ENCODE results near the gene FAM135A. TPM values are rescaled to one million over a fixed set of nuclear protein-coding genes. Genes with fewer than 3 reads are reported as not detected.

Gene FAM135A
- total and polyA plus RNA-seq, 4 donors = 6.9 to 25.7 (median 16.1) TPM

GRCh38 chr6:70502484-70502883, 89.2 kb downstream of the FAM135A start:
- intact Hi-C loops (cut with DNase I) = no loop called here
- H3K36me3 ChIP-seq (ENCODE audit: control insufficient read depth in 1 of 2, insufficient read depth in 2 of 2, low read length in 1 of 2) = peaks cover 4% of the 10 kb centered on the region in 2 donors

GRCh38 chr6:70503813-70504465, 90.6 kb downstream of the FAM135A start:
- WGBS, 2 donors = 97 to 100% methylated on average over 1 of the region's 1 CpG

More at GRCh38 chr6:70502484-70502883, 89.2 kb downstream of the FAM135A start:
- H3K27ac ChIP-seq (ENCODE audit: low read depth in 1 of 2, low read length in 2 of 2) = no peak overlapping the region
- H3K4me1 ChIP-seq (ENCODE audit: control insufficient read depth in 1 of 2, insufficient read depth in 2 of 2, low read length in 2 of 2) = no peaks in the 10 kb centered on the region
- no peak for ATAC-seq (ENCODE audit: low FRiP score)
- WGBS, 2 donors = 99% methylated on average over 3 of the region's 3 CpGs
- H3K9me3 ChIP-seq (ENCODE audit: control insufficient read depth, low read length) = no peaks in the 10 kb centered on the region
- no peak for DNase-seq
- no peaks in the 10 kb centered on the region for H3K27me3 ChIP-seq (ENCODE audit: control insufficient read depth in 1 of 2, insufficient read depth in 2 of 2, low read length in 1 of 2)
- no peak overlapping the region for H3K4me3 ChIP-seq (ENCODE audit: low read length in 2 of 2)

GRCh38 chr6:70506321-70506720, 93.0 kb downstream of the FAM135A start:
- Histone ChIP-seq H3K9me3 (ENCODE audit: control insufficient read depth, low read length) (no peaks in the 10 kb centered on the region), H3K27ac (ENCODE audit: low read depth in 1 of 2, low read length in 2 of 2) (no peak overlapping the region), H3K4me3 (ENCODE audit: low read length in 2 of 2) (no peak overlapping the region), H3K4me1 (ENCODE audit: control insufficient read depth in 1 of 2, insufficient read depth in 2 of 2, low read length in 2 of 2) (no peaks in the 10 kb centered on the region), H3K27me3 (ENCODE audit: control insufficient read depth in 1 of 2, insufficient read depth in 2 of 2, low read length in 1 of 2) (no peaks in the 10 kb centered on the region), H3K36me3 (ENCODE audit: control insufficient read depth in 1 of 2, insufficient read depth in 2 of 2, low read length in 1 of 2) (peaks cover 2 to 4% of the 10 kb centered on the region in 2 donors)
- ATAC-seq (ENCODE audit: low FRiP score) (no peak), DNase-seq (no peak)
- intact Hi-C loops (cut with DNase I) = no loop called here
- WGBS, 2 donors = 93 to 96% methylated on average over 2 of the region's 2 CpGs

More at GRCh38 chr6:70503813-70504465, 90.6 kb downstream of the FAM135A start:
- no peak overlapping the region for H3K27ac ChIP-seq (ENCODE audit: low read depth in 1 of 2, low read length in 2 of 2)
- no peaks in the 10 kb centered on the region for H3K9me3 ChIP-seq (ENCODE audit: control insufficient read depth, low read length)
- no peaks in the 10 kb centered on the region for H3K4me1 ChIP-seq (ENCODE audit: control insufficient read depth in 1 of 2, insufficient read depth in 2 of 2, low read length in 2 of 2)
- DNase-seq (no peak), ATAC-seq (ENCODE audit: low FRiP score) (no peak)
- H3K27me3 ChIP-seq (ENCODE audit: control insufficient read depth in 1 of 2, insufficient read depth in 2 of 2, low read length in 1 of 2) = no peaks in the 10 kb centered on the region
- intact Hi-C loops (cut with DNase I) = no loop called here
- no peak overlapping the region for H3K4me3 ChIP-seq (ENCODE audit: low read length in 2 of 2)
- peaks cover 4% of the 10 kb centered on the region in 2 donors for H3K36me3 ChIP-seq (ENCODE audit: control insufficient read depth in 1 of 2, insufficient read depth in 2 of 2, low read length in 1 of 2)

DNA sequence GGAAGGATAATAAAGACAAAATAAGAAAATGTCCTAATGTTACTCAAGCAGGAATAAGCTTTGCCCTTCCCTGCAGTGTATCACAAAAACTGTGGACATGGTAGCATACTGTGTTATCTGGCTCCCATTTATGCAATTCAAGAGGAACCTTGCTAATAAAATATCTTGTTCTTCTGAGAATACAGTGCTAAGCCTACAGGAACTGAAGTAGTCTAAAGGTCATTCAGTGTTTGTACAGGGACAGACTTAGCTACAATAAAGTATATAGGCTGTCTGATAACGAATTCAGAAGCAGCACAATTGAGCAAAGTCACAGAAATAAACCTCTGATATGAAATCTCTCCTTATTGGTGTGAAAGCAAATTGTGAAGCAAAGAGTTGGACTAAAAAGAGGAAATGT, 93.9 kb downstream of the FAM135A start:
- no peak for ATAC-seq (ENCODE audit: low FRiP score)
- 78 to 81% methylated on average over 1 of the region's 1 CpG for WGBS, 2 donors
- H3K27ac ChIP-seq (ENCODE audit: low read depth in 1 of 2, low read length in 2 of 2) = no peak overlapping the region
- no peaks in the 10 kb centered on the region for H3K4me1 ChIP-seq (ENCODE audit: control insufficient read depth in 1 of 2, insufficient read depth in 2 of 2, low read length in 2 of 2)
- H3K36me3 ChIP-seq (ENCODE audit: control insufficient read depth in 1 of 2, insufficient read depth in 2 of 2, low read length in 1 of 2) = peaks cover 2 to 4% of the 10 kb centered on the region in 2 donors
- DNase-seq = no peak
- intact Hi-C loops (cut with DNase I) = no loop called here
- H3K27me3 ChIP-seq (ENCODE audit: control insufficient read depth in 1 of 2, insufficient read depth in 2 of 2, low read length in 1 of 2) = no peaks in the 10 kb centered on the region
- H3K4me3 ChIP-seq (ENCODE audit: low read length in 2 of 2) = no peak overlapping the region
- no peaks in the 10 kb centered on the region for H3K9me3 ChIP-seq (ENCODE audit: control insufficient read depth, low read length)

DNA sequence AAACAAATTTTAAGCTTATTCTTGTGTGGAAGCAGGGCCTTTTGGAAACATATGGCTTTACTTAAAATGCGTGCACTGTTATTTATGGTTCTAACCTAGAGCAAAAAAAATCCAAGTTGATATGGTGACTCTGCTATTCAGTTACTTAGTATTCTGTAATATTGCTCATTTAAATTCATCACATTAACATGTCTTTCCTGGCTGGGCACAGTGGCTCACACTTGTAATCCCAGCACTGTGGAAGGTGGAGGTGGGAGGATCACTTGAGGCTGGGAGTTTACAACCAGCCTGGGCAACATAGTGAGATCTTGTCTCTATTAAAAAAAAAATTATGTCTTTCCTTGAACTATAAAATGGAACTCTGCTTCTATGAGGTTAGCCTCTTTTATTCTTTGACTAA, 95.6 kb downstream of the FAM135A start:
- Histone ChIP-seq H3K4me1 (ENCODE audit: control insufficient read depth in 1 of 2, insufficient read depth in 2 of 2, low read length in 2 of 2) (no peaks in the 10 kb centered on the region), H3K4me3 (ENCODE audit: low read length in 2 of 2) (no peak overlapping the region), H3K9me3 (ENCODE audit: control insufficient read depth, low read length) (no peaks in the 10 kb centered on the region), H3K27ac (ENCODE audit: low read depth in 1 of 2, low read length in 2 of 2) (no peak overlapping the region), H3K36me3 (ENCODE audit: control insufficient read depth in 1 of 2, insufficient read depth in 2 of 2, low read length in 1 of 2) (peaks cover under 1 to 1% of the 10 kb centered on the region in 2 donors), H3K27me3 (ENCODE audit: control insufficient read depth in 1 of 2, insufficient read depth in 2 of 2, low read length in 1 of 2) (no peaks in the 10 kb centered on the region)
- ATAC-seq (ENCODE audit: low FRiP score) (no peak), DNase-seq (no peak)
- intact Hi-C loops (cut with DNase I) = no loop called here
- WGBS, 2 donors = 89 to 99% methylated on average over 1 of the region's 1 CpG

DNA sequence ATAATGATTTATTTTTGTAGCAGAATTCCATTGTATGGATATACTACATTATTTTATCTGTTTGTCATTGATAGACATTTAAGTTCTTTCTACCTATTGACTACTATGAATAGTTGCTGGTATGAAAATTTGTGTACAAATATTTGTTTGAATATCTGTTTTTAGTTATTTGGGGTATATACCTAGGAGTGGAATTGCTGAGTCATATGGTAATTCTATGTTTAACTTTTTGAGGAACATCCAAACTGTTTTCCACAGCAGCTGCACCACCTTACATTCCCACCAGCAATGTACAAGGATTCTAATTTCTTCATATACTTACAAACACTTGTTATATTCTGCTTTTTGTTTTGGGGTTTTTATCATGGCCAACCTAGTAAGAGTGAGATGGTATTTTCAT, 97.3 kb downstream of the FAM135A start:
- Histone ChIP-seq H3K36me3 (ENCODE audit: control insufficient read depth in 1 of 2, insufficient read depth in 2 of 2, low read length in 1 of 2) (no peaks in the 10 kb centered on the region), H3K4me1 (ENCODE audit: control insufficient read depth in 1 of 2, insufficient read depth in 2 of 2, low read length in 2 of 2) (no peaks in the 10 kb centered on the region), H3K27ac (ENCODE audit: low read depth in 1 of 2, low read length in 2 of 2) (no peak overlapping the region), H3K9me3 (ENCODE audit: control insufficient read depth, low read length) (no peaks in the 10 kb centered on the region), H3K27me3 (ENCODE audit: control insufficient read depth in 1 of 2, insufficient read depth in 2 of 2, low read length in 1 of 2) (no peaks in the 10 kb centered on the region), H3K4me3 (ENCODE audit: low read length in 2 of 2) (no peak overlapping the region)
- intact Hi-C loops (cut with DNase I) = no loop called here
- ATAC-seq (ENCODE audit: low FRiP score) = no peak
- DNase-seq = no peak

- Histone ChIP-seq H3K4me1 (ENCODE audit: control insufficient read depth in 1 of 2, insufficient read depth in 2 of 2, low read length in 2 of 2) (no peaks in the 10 kb centered on the region), H3K4me3 (ENCODE audit: low read length in 2 of 2) (no peak overlapping the region), H3K27me3 (ENCODE audit: control insufficient read depth in 1 of 2, insufficient read depth in 2 of 2, low read length in 1 of 2) (no peaks in the 10 kb centered on the region), H3K36me3 (ENCODE audit: control insufficient read depth in 1 of 2, insufficient read depth in 2 of 2, low read length in 1 of 2) (no peaks in the 10 kb centered on the region), H3K9me3 (ENCODE audit: control insufficient read depth, low read length) (no peaks in the 10 kb centered on the region), H3K27ac (ENCODE audit: low read depth in 1 of 2, low read length in 2 of 2) (no peak overlapping the region)
- intact Hi-C loops (cut with DNase I) = no loop called here
- no peak for DNase-seq
- WGBS, 2 donors = 88 to 89% methylated on average over 3 of the region's 3 CpGs
- ATAC-seq (ENCODE audit: low FRiP score) = no peak
These were observed 105.4 kb downstream of the FAM135A start for GRCh38 chr6:70518723-70519122.

GRCh38 chr6:70520575-70520974, 107.3 kb downstream of the FAM135A start:
- intact Hi-C loops (cut with DNase I) = loop anchor here in 1 of 2 donors (10.0 kb wide), 1 partner anchor 364 kb away; no protein-coding TSS in a partner anchor
- H3K27me3 ChIP-seq (ENCODE audit: control insufficient read depth in 1 of 2, insufficient read depth in 2 of 2, low read length in 1 of 2) = no peaks in the 10 kb centered on the region
- no peaks in the 10 kb centered on the region for H3K9me3 ChIP-seq (ENCODE audit: control insufficient read depth, low read length)
- H3K4me3 ChIP-seq (ENCODE audit: low read length in 2 of 2) = no peak overlapping the region
- no peak overlapping the region for H3K27ac ChIP-seq (ENCODE audit: low read depth in 1 of 2, low read length in 2 of 2)
- H3K36me3 ChIP-seq (ENCODE audit: control insufficient read depth in 1 of 2, insufficient read depth in 2 of 2, low read length in 1 of 2) = no peaks in the 10 kb centered on the region
- DNase-seq (no peak), ATAC-seq (ENCODE audit: low FRiP score) (no peak)
- H3K4me1 ChIP-seq (ENCODE audit: control insufficient read depth in 1 of 2, insufficient read depth in 2 of 2, low read length in 2 of 2) = no peaks in the 10 kb centered on the region

- no peak overlapping the region for H3K4me3 ChIP-seq (ENCODE audit: low read length in 2 of 2)
- 92 to 94% methylated on average over 4 of the region's 4 CpGs for WGBS, 2 donors
- no peaks in the 10 kb centered on the region for H3K36me3 ChIP-seq (ENCODE audit: control insufficient read depth in 1 of 2, insufficient read depth in 2 of 2, low read length in 1 of 2)
- no peak overlapping the region for H3K27ac ChIP-seq (ENCODE audit: low read depth in 1 of 2, low read length in 2 of 2)
- H3K4me1 ChIP-seq (ENCODE audit: control insufficient read depth in 1 of 2, insufficient read depth in 2 of 2, low read length in 2 of 2) = no peaks in the 10 kb centered on the region
- ATAC-seq (ENCODE audit: low FRiP score) (no peak), DNase-seq (no peak)
- intact Hi-C loops (cut with DNase I) = loop anchor here in 1 of 2 donors (10.0 kb wide), 1 partner anchor 360 kb away; no protein-coding TSS in a partner anchor
- H3K27me3 ChIP-seq (ENCODE audit: control insufficient read depth in 1 of 2, insufficient read depth in 2 of 2, low read length in 1 of 2) = no peaks in the 10 kb centered on the region
- H3K9me3 ChIP-seq (ENCODE audit: control insufficient read depth, low read length) = no peaks in the 10 kb centered on the region
These were observed 111.5 kb downstream of the FAM135A start for GRCh38 chr6:70524721-70525286.
